GM10847 (cell line): ENCODE measurements around the gene OPTC.

Source experiments
- POLR2A ChIP-seq: IDR thresholded peaks from 2 replicates; pipeline ENCODE4 v1.6.1; 2011; ENCODE audit not compliant: insufficient read length; ENCODE audit errors: extremely low read depth

The OPTC gene

DNA sequence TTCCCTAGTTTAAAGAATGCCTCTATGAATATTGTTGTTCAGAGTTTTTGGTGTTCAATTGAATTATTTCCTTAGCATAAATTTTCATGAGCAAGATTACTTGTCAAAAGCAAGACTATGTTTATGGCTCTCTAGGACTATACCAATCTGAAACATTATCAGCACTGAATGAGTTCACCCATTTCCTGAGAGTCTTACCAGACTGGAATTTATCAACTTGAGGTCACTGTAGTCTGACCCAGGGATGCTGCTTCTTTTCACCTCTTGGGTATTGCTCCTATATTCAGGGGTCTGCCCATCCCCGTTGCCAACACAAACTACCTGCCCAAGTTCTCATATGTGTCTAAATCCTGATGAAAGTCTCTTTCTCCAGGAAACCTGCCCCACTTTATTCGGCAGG is 42.6 kb downstream of the OPTC start:
- no peak for TF ChIP-seq POLR2A

DNA sequence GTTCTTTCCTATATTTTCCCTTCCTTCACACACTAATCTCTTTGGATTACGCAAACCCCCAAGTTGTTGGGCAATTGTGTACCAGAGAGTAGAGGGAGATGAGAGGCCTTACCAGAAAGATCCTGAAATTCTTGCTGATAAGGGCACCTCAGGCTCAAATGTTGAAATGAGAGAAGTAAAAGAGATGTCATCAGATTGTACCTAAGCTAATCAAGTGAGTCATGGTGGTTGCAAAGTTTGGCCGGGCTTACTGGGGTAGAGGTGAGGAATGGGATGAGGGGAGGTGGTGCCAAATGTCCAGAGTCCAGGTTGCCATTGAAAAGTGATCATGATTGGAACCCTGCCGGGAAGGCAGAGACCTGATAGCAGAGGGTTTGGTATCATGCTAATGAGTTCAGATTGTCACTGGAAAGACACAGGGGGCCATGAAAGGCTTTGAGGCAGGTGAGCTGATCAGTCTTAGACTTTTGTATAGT is 43.1 kb downstream of the OPTC start:
- TF ChIP-seq POLR2A, result no peak

DNA sequence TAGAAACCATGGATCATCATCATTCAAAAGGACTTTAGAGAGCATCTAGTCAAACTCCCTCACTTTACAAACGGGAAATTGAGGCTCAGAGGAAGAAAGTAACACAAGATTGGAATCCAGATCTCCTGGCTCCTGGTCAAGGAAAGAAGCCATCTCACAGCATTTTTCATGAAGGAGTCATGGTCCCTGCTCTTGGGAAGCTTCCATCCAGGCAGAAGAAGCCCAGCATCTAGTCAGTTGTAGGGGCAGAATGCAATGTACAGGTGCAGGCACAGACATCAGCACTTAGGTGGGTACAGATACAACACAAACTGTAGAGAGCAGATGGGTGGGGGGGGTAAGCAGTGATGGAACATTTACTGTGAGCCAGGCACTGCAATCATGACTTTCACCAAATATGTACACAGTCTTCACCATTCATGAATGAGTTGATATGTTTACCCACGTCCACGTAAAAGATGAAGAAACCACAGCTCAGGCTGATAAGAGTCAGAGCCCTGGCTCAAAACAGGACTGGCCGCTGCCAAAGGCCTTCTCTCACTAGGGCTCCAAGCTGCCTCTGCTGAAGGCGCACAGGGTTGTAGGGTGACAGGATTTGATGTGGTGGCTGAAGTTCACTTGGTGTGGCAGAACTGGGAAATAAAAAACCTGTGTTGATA is 44.0 kb downstream of the OPTC start:
- no peak for TF ChIP-seq POLR2A

DNA sequence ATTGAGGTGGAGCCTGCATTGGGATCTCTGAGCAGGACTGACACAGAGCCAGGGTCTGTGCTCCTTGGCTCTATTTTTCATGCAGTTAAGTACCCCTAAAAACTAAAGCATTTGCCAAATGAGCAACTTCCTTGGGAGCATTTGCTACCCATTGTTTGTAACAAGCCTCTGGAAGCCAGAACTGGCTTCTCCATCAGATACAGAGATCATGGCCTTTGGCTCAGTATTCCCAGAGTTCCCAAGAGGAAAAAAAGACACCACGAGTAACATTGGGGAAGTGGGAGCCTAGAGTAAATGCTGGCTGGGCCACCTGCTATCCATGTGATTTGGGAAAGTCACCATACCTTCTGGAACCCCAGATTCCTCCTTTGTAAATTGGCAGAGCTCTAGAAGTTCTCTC is 44.8 kb downstream of the OPTC start:
- no peak for TF ChIP-seq POLR2A

- no peak for TF ChIP-seq POLR2A
Observed at GRCh38 chr1:203539831-203540546, 46.0 kb downstream of the OPTC start.

- no peak for TF ChIP-seq POLR2A
Observed at GRCh38 chr1:203544485-203544884, 50.5 kb downstream of the OPTC start.

DNA sequence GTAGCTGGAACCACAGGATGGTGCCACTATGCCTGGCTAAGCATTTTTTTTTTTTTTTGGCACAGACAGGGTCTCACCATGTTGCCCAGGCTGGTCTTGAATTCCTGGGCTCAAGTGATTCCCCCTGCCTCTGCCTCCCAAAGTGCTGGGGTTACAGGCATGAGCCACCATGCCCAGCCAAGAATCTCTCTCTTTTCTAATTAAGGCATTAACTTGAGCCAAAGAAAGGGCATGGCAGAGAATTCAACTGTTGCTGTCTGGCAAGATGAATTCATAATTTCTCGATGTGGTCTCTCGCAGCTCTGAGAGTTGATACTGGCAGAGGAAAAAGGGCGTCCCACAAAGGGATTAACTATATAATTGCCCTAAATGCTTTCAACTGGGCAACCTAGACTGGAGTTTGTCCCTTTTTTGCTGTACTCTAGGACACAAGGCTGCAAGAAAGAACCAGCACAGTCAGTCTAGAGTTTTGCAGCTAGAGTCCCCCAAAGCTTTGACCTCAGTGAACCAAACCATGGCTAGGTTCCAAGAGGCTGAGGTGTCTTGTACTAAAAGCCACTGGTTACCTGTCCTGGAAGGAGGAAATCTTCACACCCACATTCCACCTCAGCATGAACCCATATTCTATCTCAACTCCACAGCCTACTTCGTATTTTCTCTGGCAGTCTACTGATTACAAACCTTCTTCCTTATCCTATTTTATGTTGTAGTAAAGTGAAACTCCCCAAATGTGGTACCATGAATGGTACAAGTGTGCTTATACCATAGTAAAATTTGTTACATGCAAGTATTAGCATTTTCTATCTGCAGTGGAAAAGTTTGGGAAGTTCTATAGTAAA is 51.2 kb downstream of the OPTC start:
- TF ChIP-seq POLR2A, result no peak

DNA sequence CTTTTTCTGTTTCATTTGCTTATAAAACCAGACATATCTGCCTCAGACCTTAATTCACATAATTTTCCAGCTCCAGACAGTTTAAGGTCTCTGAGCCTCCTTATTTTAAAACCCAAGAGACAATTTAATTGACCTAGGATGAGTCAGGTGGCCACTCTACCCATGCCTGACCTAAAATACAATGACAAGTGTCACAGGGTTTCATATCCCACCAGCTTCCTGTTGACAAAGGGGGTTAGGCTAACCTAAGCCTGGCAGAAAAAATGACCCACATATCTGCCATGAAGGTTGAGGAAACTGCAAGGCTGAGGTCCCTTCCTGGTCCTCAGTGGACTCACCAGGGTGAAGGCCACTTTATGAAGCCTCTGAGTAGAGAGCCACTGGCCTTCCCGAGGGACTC is 52.3 kb downstream of the OPTC start:
- TF ChIP-seq POLR2A, result no peak

DNA sequence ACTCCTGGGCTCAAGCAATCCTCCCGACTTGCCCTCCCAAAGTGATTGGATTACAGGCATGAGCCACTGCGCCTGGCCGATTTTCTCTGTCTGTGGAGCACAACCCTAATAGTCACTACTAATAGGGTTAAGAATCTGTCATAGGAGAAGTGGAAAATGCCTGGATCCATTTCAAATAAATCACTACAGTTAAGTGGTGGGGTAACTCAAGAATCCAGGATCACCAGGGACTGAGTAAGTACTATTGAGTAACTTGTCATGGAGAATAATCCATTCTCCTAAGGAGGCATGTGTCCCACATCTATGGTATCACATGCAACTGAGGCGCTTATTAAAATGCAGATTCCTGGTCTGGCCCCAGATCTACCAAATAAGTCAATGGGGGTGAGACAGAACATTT is 53.2 kb downstream of the OPTC start:
- no peak for TF ChIP-seq POLR2A

DNA sequence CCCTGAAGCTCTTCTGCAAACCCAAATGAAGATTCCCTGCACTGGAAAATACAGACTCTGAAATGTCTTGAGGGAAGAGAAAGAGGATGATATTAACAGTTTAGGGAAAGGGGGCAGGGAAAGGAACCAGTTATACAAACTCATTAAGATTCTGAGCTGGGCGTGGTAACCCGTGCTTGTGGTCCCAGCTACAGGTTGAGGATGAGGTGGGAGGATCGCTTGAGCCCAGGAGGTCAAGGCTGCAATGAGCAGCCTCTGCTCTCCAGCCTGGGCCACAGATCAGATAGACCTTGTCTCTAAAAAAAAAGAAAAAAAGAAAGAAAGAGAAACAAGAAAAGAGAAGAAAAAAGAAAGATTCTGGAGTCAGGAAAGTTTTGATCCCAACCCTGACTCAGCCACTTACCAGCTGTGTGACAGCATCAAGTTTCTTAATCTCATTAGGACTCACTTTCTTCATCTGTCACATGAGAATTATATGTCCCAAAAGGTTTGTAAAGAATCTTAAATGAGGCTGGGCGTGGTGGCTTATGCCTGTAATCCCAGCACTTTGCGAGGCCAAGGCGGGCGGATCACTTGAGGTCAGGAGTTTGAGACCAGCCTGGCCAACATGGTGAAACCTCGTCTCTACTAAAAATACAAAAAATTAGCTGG is 53.9 kb downstream of the OPTC start:
- TF ChIP-seq POLR2A, result no peak

DNA sequence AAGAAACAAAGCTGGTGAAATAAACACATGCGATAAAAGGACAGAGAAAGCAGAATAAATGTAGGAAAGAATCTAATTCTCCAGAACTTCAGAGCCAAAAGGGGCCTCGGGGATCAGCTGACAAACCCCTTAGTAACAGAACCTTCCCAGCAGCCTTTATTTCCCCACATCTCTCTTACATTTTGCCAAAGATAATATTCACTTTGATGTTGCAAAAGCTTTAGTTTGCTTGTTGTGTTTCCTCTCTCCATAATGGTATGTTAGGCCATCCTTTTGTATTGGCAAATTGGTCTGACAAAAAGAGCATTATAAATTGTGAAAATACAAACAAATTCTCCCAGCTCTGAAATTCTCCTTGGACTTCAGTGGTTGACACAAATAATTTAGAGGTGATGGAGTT is 54.9 kb downstream of the OPTC start:
- no peak for TF ChIP-seq POLR2A

DNA sequence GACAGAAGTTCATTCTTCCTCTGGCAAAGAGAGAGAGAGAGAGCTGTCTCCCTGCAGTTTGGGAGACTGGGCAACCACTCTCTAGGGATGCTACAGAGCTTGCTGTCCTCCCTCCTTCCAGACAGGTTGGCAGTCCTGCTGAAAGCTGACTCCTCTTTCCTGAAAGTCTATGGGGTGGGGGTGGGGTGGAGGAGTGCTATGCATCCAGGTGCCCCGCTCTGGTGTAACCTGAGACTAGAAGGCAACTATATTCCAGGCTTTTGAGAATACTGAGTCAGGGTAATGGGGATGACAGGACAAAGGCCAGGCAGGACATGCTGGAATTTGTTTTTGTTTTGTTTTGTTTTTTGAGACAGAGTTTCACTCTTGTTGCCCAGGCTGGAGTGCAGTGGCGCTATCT is 55.4 kb downstream of the OPTC start:
- no peak for TF ChIP-seq POLR2A

DNA sequence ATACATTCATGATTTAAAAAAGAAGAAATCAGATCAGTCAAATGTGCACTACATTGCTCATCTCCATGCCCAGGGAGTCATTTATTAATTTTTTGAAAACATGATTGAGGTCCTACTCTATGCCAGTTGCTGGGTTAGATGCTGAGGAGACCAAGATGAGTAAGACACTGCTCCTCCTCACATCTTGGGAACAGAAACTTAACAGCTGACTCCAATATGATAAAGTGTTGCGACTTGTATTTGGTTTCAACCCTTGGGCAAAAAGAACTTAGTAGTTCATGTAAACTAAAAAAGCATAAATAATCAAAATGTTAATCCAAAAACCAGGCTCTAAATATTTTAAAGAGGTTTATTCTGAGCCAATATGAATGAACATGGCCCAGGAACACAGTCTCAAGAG is 56.9 kb downstream of the OPTC start:
- no peak for TF ChIP-seq POLR2A

GRCh38 chr1:203551550-203551949 is 57.6 kb downstream of the OPTC start:
- no peak for TF ChIP-seq POLR2A

DNA sequence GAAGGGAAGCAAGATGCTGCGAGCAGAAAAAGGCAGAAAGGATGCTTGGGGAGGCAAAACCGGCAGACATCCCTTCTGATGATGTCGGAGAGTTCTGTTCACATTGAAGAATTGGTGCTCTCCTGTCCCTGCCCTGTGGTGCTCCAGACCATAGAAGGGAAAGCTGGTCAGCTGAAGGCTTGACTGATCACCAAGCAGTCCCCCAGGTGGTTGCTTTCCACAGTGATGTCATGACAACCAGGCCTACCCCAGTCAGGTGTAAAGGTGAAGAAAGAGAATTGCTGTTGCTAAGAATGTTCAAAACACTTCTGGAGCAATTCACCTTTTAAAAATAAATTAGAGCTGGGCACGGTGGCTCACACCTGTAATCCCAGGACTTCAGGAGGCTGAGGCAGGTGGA is 59.5 kb downstream of the OPTC start:
- no peak for TF ChIP-seq POLR2A
